ENCODE data around the gene VCL. TPM values are rescaled to one million over a fixed set of nuclear protein-coding genes. Genes with fewer than 3 reads are reported as not detected.

The VCL gene
- total and polyA plus RNA-seq, 4 donors = 4.3 to 37.8 (median 17.3) TPM

DNA sequence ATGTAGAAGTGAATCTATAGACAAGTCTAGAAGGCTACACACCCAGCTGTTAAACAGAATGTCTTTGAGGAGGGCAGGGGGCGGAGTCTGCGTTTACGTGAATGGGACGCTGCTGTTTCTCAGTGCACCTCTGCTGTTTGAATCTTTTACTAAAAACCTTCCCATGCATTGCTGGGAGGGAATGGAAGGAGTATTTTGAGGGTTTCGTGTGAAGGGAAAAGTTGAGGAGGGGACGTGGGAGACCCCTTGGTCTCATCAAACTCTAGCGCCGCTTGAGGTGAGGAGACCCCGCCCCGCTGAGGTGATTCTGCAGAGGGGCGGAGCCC, 492 bp upstream of the VCL start (continued):
- no peak for TF ChIP-seq RAD21 (IDR thresholded peaks at IDR 0.05)
- TF ChIP-seq, protein P1, sequence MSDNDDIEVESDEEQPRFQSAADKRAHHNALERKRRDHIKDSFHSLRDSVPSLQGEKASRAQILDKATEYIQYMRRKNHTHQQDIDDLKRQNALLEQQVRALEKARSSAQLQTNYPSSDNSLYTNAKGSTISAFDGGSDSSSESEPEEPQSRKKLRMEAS (IDR thresholded peaks at IDR 0.05) = no peak
- no peak for TF ChIP-seq SP1 (IDR thresholded peaks at IDR 0.05)
- TF ChIP-seq HNF4A (conservative IDR thresholded peaks at IDR 0.05) = no peak
- TF ChIP-seq HNF4G (IDR thresholded peaks at IDR 0.05) = no peak

DNA sequence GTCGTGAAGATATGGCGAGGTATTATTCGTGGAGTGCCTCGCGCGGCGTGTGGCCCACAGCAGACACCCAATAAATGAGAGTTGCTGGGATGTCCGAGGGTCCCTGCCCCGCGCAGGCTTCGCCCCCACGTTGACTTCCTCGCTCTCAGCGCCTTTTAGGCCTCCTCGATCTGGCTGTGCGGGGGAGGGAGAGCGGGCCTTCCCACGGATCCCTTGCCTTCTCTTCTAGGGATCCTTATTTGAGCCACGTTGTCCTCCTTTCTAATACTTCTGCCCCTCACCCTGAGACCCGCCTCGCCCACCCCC, 660 bp downstream of the VCL start:
- 6% methylated on average over 21 of the region's 21 CpGs for WGBS
- Histone ChIP-seq H3K9me3 (ENCODE audit: control insufficient read depth in 4 of 4, low read length in 3 of 4) (no peaks in the 10 kb centered on the region), H3K27ac (ENCODE audit: low read depth in 1 of 2, low read length in 2 of 2) (peak overlapping the region; percentile 94 to 96), H3K4me1 (ENCODE audit: control insufficient read depth in 4 of 4, insufficient read depth in 4 of 4, low read length in 3 of 4) (peaks cover 0 to 13% (median 7%) of the 10 kb centered on the region in 4 donors), H3K27me3 (ENCODE audit: control insufficient read depth in 4 of 4, insufficient read depth in 4 of 4, low read length in 3 of 4) (no peaks in the 10 kb centered on the region), H3K36me3 (ENCODE audit: control insufficient read depth in 4 of 4, insufficient read depth in 3 of 4, low read depth in 1 of 4, low read length in 3 of 4) (no peaks in the 10 kb centered on the region), H3K4me3 (ENCODE audit: low read depth in 1 of 3, low read length in 3 of 3) (peak overlapping the region; percentile 73 to 95 (median 92)), H3K9ac (ENCODE audit: low read depth in 1 of 2, low read length in 2 of 2) (peak overlapping the region; percentile 75 to 93)
- peak; percentile 35 for DNase-seq (ENCODE audit: low spot score)
- TF ChIP-seq, protein P2, sequence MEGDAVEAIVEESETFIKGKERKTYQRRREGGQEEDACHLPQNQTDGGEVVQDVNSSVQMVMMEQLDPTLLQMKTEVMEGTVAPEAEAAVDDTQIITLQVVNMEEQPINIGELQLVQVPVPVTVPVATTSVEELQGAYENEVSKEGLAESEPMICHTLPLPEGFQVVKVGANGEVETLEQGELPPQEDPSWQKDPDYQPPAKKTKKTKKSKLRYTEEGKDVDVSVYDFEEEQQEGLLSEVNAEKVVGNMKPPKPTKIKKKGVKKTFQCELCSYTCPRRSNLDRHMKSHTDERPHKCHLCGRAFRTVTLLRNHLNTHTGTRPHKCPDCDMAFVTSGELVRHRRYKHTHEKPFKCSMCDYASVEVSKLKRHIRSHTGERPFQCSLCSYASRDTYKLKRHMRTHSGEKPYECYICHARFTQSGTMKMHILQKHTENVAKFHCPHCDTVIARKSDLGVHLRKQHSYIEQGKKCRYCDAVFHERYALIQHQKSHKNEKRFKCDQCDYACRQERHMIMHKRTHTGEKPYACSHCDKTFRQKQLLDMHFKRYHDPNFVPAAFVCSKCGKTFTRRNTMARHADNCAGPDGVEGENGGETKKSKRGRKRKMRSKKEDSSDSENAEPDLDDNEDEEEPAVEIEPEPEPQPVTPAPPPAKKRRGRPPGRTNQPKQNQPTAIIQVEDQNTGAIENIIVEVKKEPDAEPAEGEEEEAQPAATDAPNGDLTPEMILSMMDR (IDR thresholded peaks at IDR 0.05; ENCODE audit: low read depth, low read length, missing input control) = no peak
- TF ChIP-seq, protein P3, sequence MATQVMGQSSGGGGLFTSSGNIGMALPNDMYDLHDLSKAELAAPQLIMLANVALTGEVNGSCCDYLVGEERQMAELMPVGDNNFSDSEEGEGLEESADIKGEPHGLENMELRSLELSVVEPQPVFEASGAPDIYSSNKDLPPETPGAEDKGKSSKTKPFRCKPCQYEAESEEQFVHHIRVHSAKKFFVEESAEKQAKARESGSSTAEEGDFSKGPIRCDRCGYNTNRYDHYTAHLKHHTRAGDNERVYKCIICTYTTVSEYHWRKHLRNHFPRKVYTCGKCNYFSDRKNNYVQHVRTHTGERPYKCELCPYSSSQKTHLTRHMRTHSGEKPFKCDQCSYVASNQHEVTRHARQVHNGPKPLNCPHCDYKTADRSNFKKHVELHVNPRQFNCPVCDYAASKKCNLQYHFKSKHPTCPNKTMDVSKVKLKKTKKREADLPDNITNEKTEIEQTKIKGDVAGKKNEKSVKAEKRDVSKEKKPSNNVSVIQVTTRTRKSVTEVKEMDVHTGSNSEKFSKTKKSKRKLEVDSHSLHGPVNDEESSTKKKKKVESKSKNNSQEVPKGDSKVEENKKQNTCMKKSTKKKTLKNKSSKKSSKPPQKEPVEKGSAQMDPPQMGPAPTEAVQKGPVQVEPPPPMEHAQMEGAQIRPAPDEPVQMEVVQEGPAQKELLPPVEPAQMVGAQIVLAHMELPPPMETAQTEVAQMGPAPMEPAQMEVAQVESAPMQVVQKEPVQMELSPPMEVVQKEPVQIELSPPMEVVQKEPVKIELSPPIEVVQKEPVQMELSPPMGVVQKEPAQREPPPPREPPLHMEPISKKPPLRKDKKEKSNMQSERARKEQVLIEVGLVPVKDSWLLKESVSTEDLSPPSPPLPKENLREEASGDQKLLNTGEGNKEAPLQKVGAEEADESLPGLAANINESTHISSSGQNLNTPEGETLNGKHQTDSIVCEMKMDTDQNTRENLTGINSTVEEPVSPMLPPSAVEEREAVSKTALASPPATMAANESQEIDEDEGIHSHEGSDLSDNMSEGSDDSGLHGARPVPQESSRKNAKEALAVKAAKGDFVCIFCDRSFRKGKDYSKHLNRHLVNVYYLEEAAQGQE (IDR thresholded peaks at IDR 0.05) = no peak
- TF ChIP-seq, protein P4, sequence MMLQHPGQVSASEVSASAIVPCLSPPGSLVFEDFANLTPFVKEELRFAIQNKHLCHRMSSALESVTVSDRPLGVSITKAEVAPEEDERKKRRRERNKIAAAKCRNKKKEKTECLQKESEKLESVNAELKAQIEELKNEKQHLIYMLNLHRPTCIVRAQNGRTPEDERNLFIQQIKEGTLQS (IDR thresholded peaks at IDR 0.05) = no peak
- no peak for TF ChIP-seq TAF1 (conservative IDR thresholded peaks at IDR 0.05)
- TF ChIP-seq, protein P5, sequence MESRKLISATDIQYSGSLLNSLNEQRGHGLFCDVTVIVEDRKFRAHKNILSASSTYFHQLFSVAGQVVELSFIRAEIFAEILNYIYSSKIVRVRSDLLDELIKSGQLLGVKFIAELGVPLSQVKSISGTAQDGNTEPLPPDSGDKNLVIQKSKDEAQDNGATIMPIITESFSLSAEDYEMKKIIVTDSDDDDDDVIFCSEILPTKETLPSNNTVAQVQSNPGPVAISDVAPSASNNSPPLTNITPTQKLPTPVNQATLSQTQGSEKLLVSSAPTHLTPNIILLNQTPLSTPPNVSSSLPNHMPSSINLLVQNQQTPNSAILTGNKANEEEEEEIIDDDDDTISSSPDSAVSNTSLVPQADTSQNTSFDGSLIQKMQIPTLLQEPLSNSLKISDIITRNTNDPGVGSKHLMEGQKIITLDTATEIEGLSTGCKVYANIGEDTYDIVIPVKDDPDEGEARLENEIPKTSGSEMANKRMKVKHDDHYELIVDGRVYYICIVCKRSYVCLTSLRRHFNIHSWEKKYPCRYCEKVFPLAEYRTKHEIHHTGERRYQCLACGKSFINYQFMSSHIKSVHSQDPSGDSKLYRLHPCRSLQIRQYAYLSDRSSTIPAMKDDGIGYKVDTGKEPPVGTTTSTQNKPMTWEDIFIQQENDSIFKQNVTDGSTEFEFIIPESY (IDR thresholded peaks at IDR 0.05) = no peak
- TF ChIP-seq, protein P1 (IDR thresholded peaks at IDR 0.05) = no peak

DNA sequence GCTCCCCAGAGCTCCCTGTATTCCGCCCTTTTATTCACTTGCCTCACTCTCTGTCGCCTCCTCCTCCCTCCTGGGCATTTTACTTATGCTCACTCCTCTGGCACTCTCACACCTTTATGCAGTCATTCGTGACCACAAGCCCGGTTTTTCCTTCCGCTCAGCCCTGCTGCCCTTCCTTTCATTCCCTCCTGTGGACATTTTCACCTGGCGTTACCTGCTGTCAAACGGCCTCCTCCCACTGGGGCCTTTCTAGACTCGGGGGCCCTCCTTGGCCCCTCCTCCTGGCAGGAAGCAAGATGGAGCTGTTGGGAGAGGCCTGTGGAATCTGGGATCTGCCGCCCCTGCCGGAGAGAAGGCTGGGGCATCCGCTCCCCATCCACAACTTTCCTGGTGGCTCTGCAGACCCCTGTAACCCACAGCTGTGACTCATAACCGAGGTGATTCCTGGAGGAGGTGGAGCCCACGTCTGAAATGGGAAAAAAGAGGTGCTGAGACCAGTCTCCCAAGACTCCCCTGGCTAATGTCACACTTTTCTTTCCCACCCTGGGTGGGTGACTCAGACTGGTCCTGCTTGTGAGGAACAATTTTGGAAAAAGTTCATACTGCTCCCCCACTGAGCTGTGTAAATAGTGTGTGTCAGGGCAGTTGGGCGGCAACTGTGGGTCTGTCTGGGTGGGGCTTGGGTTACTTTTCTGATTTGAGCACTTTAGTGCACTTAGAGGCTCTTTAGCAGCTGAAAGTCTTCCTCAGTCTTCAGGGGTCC, 1.2 kb downstream of the VCL start:
- Histone ChIP-seq H3K4me3 (ENCODE audit: low read depth in 1 of 3, low read length in 3 of 3) (peak overlapping the region; percentile 73 to 95 (median 92)), H3K4me1 (ENCODE audit: control insufficient read depth in 4 of 4, insufficient read depth in 4 of 4, low read length in 3 of 4) (peaks cover 0 to 13% (median 7%) of the 10 kb centered on the region in 4 donors), H3K9ac (ENCODE audit: low read depth in 1 of 2, low read length in 2 of 2) (peak overlapping the region; percentile 75 to 93), H3K27me3 (ENCODE audit: control insufficient read depth in 4 of 4, insufficient read depth in 4 of 4, low read length in 3 of 4) (no peaks in the 10 kb centered on the region), H3K36me3 (ENCODE audit: control insufficient read depth in 4 of 4, insufficient read depth in 3 of 4, low read depth in 1 of 4, low read length in 3 of 4) (no peaks in the 10 kb centered on the region), H3K27ac (ENCODE audit: low read depth in 1 of 2, low read length in 2 of 2) (peak overlapping the region; percentile 94 to 96), H3K9me3 (ENCODE audit: control insufficient read depth in 4 of 4, low read length in 3 of 4) (no peaks in the 10 kb centered on the region)
- TF ChIP-seq, protein P2 (IDR thresholded peaks at IDR 0.05; ENCODE audit: low read depth, low read length, missing input control) = no peak
- TF ChIP-seq FOXA1 (IDR thresholded peaks at IDR 0.05) = no peak
- TF ChIP-seq JUND (IDR thresholded peaks at IDR 0.05) = peak in 1 of 2 donors; percentile 28
- TF ChIP-seq TAF1 (conservative IDR thresholded peaks at IDR 0.05) = no peak
- TF ChIP-seq RAD21 (IDR thresholded peaks at IDR 0.05) = peak; percentile 35 to 55
- no peak for TF ChIP-seq EGR1 (IDR thresholded peaks at IDR 0.05; ENCODE audit: low read depth in 2 of 2)
- TF ChIP-seq, protein P1 (IDR thresholded peaks at IDR 0.05) = no peak
- peak; percentile 56 for TF ChIP-seq YY1 (IDR thresholded peaks at IDR 0.05)
- peak; percentile 34 for DNase-seq (ENCODE audit: low spot score)
- 39% methylated on average over 14 of the region's 14 CpGs for WGBS
